ENCODE data around the gene EPHB1.

DNA sequence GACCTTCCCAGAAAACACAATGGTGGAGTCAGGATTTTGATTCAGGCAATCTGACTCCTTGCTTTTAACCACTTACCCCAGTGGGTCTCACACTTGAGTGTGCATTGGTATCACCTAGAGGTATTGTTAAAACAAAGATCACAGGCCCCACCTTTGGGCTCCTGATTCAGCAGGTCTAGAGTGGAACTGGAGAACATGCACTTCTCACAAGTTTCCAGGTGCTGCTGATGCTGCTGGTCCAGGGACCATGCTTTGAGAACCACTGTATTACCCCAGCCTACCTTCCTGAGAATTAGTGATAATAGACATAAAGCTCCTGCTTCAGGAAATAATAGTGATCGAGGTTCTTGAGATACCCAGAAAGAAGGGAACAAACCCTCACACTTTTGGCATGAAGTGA lies 466.9 kb downstream of the EPHB1 start:
- no peak for TF ChIP-seq POLR2A (IDR thresholded peaks at IDR 0.05)
- TF ChIP-seq, protein P1, sequence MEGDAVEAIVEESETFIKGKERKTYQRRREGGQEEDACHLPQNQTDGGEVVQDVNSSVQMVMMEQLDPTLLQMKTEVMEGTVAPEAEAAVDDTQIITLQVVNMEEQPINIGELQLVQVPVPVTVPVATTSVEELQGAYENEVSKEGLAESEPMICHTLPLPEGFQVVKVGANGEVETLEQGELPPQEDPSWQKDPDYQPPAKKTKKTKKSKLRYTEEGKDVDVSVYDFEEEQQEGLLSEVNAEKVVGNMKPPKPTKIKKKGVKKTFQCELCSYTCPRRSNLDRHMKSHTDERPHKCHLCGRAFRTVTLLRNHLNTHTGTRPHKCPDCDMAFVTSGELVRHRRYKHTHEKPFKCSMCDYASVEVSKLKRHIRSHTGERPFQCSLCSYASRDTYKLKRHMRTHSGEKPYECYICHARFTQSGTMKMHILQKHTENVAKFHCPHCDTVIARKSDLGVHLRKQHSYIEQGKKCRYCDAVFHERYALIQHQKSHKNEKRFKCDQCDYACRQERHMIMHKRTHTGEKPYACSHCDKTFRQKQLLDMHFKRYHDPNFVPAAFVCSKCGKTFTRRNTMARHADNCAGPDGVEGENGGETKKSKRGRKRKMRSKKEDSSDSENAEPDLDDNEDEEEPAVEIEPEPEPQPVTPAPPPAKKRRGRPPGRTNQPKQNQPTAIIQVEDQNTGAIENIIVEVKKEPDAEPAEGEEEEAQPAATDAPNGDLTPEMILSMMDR (IDR thresholded peaks at IDR 0.05), result no peak
